Osteoblast (primary cell): ENCODE results near the gene TOP3A. TPM values are rescaled to one million over a fixed set of nuclear protein-coding genes. Genes with fewer than 3 reads are reported as not detected.

Experiments
- DNase-seq: peaks from one replicate; pipeline ENCODE4 v3.0.0; 2011; ENCODE audit warnings: low spot score, mixed read lengths; ENCODE audit not compliant: insufficient read length; ENCODE audit errors: missing footprints
- H2AFZ ChIP-seq: 2 replicates; pipeline ENCODE4 v1.6.0; 2011; ENCODE audit warnings: mild to moderate bottlenecking, low read length
- H3K27ac ChIP-seq: 2 replicates; pipeline ENCODE4 v1.5.1; 2011; ENCODE audit warnings: mild to moderate bottlenecking, low read depth, low read length, moderate library complexity
- H3K27me3 ChIP-seq: 2 replicates; pipeline ENCODE4 v1.6.0; 2012; ENCODE audit warnings: mild to moderate bottlenecking, control low read depth, inconsistent platforms, low read length, moderate library complexity; ENCODE audit not compliant: insufficient read depth
- H3K36me3 ChIP-seq: 2 replicates; pipeline ENCODE4 v1.5.1; 2011; ENCODE audit warnings: mild to moderate bottlenecking, low read length, control low read depth, moderate library complexity; ENCODE audit not compliant: insufficient read depth
- H3K4me1 ChIP-seq: 2 replicates; pipeline ENCODE4 v1.5.1; 2011; ENCODE audit warnings: mild to moderate bottlenecking, low read length, control low read depth, moderate library complexity; ENCODE audit not compliant: insufficient read depth
- H3K4me2 ChIP-seq: 2 replicates; pipeline ENCODE4 v1.6.0; 2011; ENCODE audit warnings: mild to moderate bottlenecking, low read length; ENCODE audit not compliant: insufficient read depth
- H3K4me3 ChIP-seq: fragments of 200-600 bp; sonication (generic); 3 replicates; pipeline ENCODE4 v1.5.1; 2012; ENCODE audit warnings: mild to moderate bottlenecking, low read length, inconsistent platforms; ENCODE audit not compliant: insufficient read depth
- H3K79me2 ChIP-seq: 2 replicates; pipeline ENCODE4 v1.6.0; 2012; ENCODE audit warnings: mild to moderate bottlenecking, low read length, control low read depth, inconsistent platforms; ENCODE audit not compliant: insufficient read depth
- H3K9me3 ChIP-seq: 2 replicates; pipeline ENCODE4 v1.5.1; 2011; ENCODE audit warnings: low read depth, low read length, control low read depth
- H4K20me1 ChIP-seq: 2 replicates; pipeline ENCODE4 v1.6.0; 2012; ENCODE audit warnings: mild to moderate bottlenecking, low read length, control low read depth; ENCODE audit not compliant: insufficient read depth
- CTCF ChIP-seq: IDR thresholded peaks from 2 replicates; pipeline ENCODE4 v1.5.1; 2011; ENCODE audit warnings: mild to moderate bottlenecking, low read depth, low read length, moderate library complexity; ENCODE audit errors: extremely low read depth
- total RNA-seq: library from RNA; depleted of rRNA; stranded (reverse); fragments of >200 nt; gene quantifications from 2 replicates; pipeline ENCODE4 v1.2.3, GENCODE V29; 2012

Gene TOP3A
- total RNA-seq, 1 donor, result 36.2 TPM

- Histone ChIP-seq H3K27ac (no peak overlapping the region), H3K4me1 (no peaks in the 10 kb centered on the region), H3K4me3 (no peak overlapping the region), H3K4me2 (no peak overlapping the region), H2AFZ (no peak overlapping the region), H3K9me3 (no peaks in the 10 kb centered on the region), H3K36me3 (peaks cover 4% of the 10 kb centered on the region), H3K27me3 (no peaks in the 10 kb centered on the region), H4K20me1 (no peaks in the 10 kb centered on the region), H3K79me2 (no peaks in the 10 kb centered on the region)
- TF ChIP-seq CTCF, result no peak
- peak; percentile 48 for DNase-seq
Measured at GRCh38 chr17:18332909-18333489, 18.2 kb upstream of the TOP3A start.

- Histone ChIP-seq H3K9me3 (no peaks in the 10 kb centered on the region), H3K27me3 (no peaks in the 10 kb centered on the region), H3K4me1 (no peaks in the 10 kb centered on the region), H3K4me3 (no peak overlapping the region), H3K36me3 (peaks cover 8% of the 10 kb centered on the region), H3K4me2 (no peak overlapping the region), H4K20me1 (peaks cover under 1% of the 10 kb centered on the region), H3K79me2 (peaks cover 1% of the 10 kb centered on the region), H2AFZ (no peak overlapping the region), H3K27ac (no peak overlapping the region)
- no peak for DNase-seq
- no peak for TF ChIP-seq CTCF
Measured at GRCh38 chr17:18331879-18332278, 17.1 kb upstream of the TOP3A start.

- Histone ChIP-seq H3K27ac (no peak overlapping the region), H3K4me3 (no peak overlapping the region), H3K79me2 (peaks cover 26% of the 10 kb centered on the region), H3K36me3 (peaks cover 23% of the 10 kb centered on the region), H2AFZ (no peak overlapping the region), H4K20me1 (peaks cover 8% of the 10 kb centered on the region), H3K4me1 (peaks cover 2% of the 10 kb centered on the region), H3K9me3 (no peaks in the 10 kb centered on the region), H3K27me3 (no peaks in the 10 kb centered on the region), H3K4me2 (no peak overlapping the region)
- DNase-seq, result peak; percentile 30
- TF ChIP-seq CTCF, result no peak
Measured at GRCh38 chr17:18328643-18329204, 13.9 kb upstream of the TOP3A start.

GRCh38 chr17:18327556-18327955 lies 12.8 kb upstream of the TOP3A start:
- Histone ChIP-seq H3K4me3 (no peak overlapping the region), H3K79me2 (peaks cover 37% of the 10 kb centered on the region), H3K27ac (no peak overlapping the region), H3K9me3 (no peaks in the 10 kb centered on the region), H3K27me3 (no peaks in the 10 kb centered on the region), H3K36me3 (peaks cover 34% of the 10 kb centered on the region), H2AFZ (no peak overlapping the region), H3K4me1 (peaks cover 2% of the 10 kb centered on the region), H4K20me1 (peaks cover 19% of the 10 kb centered on the region), H3K4me2 (no peak overlapping the region)
- TF ChIP-seq CTCF, result no peak
- peak; percentile 67 for DNase-seq
